ENCODE measurements around the gene PSMC6. TPM values are rescaled to one million over a fixed set of nuclear protein-coding genes. Genes with fewer than 3 reads are reported as not detected.

The PSMC6 gene
- total RNA-seq, 4 donors from 2014 or later, result 44.7 to 81.8 (median 68.3) TPM

- H3K36me3 ChIP-seq, result no peaks in the 10 kb centered on the region
- DNase-seq (ENCODE audit: low spot score in 2 of 2), result no peak
- no peak overlapping the region for H3K4me3 ChIP-seq
- WGBS, 2 donors, result 66 to 75% methylated on average over 5 of the region's 5 CpGs
- no peak overlapping the region for H3K27ac ChIP-seq
- H3K27me3 ChIP-seq, result no peaks in the 10 kb centered on the region
- no peaks in the 10 kb centered on the region for H3K9me3 ChIP-seq
- TF ChIP-seq CTCF (IDR thresholded peaks at IDR 0.05), result no peak
- peaks cover 0 to 36% (median 14%) of the 10 kb centered on the region in 4 donors for H3K4me1 ChIP-seq
These were observed 14.6 kb upstream of the PSMC6 start for GRCh38 chr14:52692248-52692962.

GRCh38 chr14:52693036-52693435 lies 14.0 kb upstream of the PSMC6 start:
- peaks cover 0 to 36% (median 14%) of the 10 kb centered on the region in 4 donors for H3K4me1 ChIP-seq
- H3K27me3 ChIP-seq, result no peaks in the 10 kb centered on the region
- WGBS, 2 donors, result 75% methylated on average over 3 of the region's 3 CpGs
- TF ChIP-seq POLR2A (IDR thresholded peaks at IDR 0.05) (no peak), CTCF (IDR thresholded peaks at IDR 0.05) (no peak), EP300 (IDR thresholded peaks at IDR 0.05) (no peak)
- no peak overlapping the region for H3K27ac ChIP-seq
- DNase-seq (ENCODE audit: low spot score in 2 of 2), result no peak
- no peaks in the 10 kb centered on the region for H3K9me3 ChIP-seq
- no peaks in the 10 kb centered on the region for H3K36me3 ChIP-seq
- no peak overlapping the region for H3K4me3 ChIP-seq

GRCh38 chr14:52693532-52693931 lies 13.5 kb upstream of the PSMC6 start:
- no peaks in the 10 kb centered on the region for H3K27me3 ChIP-seq
- no peak overlapping the region for H3K4me3 ChIP-seq
- H3K36me3 ChIP-seq, result no peaks in the 10 kb centered on the region
- TF ChIP-seq POLR2A (IDR thresholded peaks at IDR 0.05), result no peak
- no peak for TF ChIP-seq EP300 (IDR thresholded peaks at IDR 0.05)
- no peak for TF ChIP-seq CTCF (IDR thresholded peaks at IDR 0.05)
- peaks cover 0 to 36% (median 14%) of the 10 kb centered on the region in 4 donors for H3K4me1 ChIP-seq
- H3K9me3 ChIP-seq, result no peaks in the 10 kb centered on the region
- 92 to 96% methylated on average over 7 of the region's 7 CpGs for WGBS, 2 donors
- no peak for DNase-seq (ENCODE audit: low spot score in 2 of 2)
- H3K27ac ChIP-seq, result no peak overlapping the region

- Histone ChIP-seq H3K27me3 (no peaks in the 10 kb centered on the region), H3K9me3 (no peaks in the 10 kb centered on the region), H3K4me1 (peaks cover 0 to 36% (median 14%) of the 10 kb centered on the region in 4 donors), H3K27ac (peak overlapping the region; percentile 87 to 98 (median 96)), H3K4me3 (peak overlapping the region; percentile 58 to 93 (median 72)), H3K36me3 (no peaks in the 10 kb centered on the region)
- WGBS, 2 donors, result 1% methylated on average over 26 to 46 of the region's 46 CpGs
- no peak for TF ChIP-seq CTCF (IDR thresholded peaks at IDR 0.05)
- TF ChIP-seq EP300 (IDR thresholded peaks at IDR 0.05), result no peak
- no peak for TF ChIP-seq POLR2A (IDR thresholded peaks at IDR 0.05)
- no peak for DNase-seq (ENCODE audit: low spot score in 2 of 2)
These were observed 12.1 kb upstream of the PSMC6 start for GRCh38 chr14:52694761-52695480.

GRCh38 chr14:52695481-52696091 lies 11.4 kb upstream of the PSMC6 start, which contains the start of gene ERO1A:
TSS of gene ERO1A (minus strand) at chr14:52695558. CDS start at chr14:52695481, 77 bp downstream.
- H3K4me3 ChIP-seq, result peak within 1 kb of the TSS; percentile 64 to 93 (median 72)
- 0 to 1% methylated on average over 18 to 66 of the region's 78 CpGs for WGBS, 2 donors
- peak; percentile 49 to 63 for TF ChIP-seq POLR2A (IDR thresholded peaks at IDR 0.05)
- peak in 2 of 5 experiments; percentile 17 for TF ChIP-seq CTCF (IDR thresholded peaks at IDR 0.05)
- TF ChIP-seq EP300 (IDR thresholded peaks at IDR 0.05), result peak in 1 of 2 donors; percentile 34
- peak; percentile 53 to 76 for DNase-seq (ENCODE audit: low spot score in 2 of 2)
- no peaks in the 10 kb centered on the region for H3K27me3 ChIP-seq
- H3K36me3 ChIP-seq, result no peaks in the 10 kb centered on the region
- peaks cover 0 to 36% (median 14%) of the 10 kb centered on the region in 4 donors for H3K4me1 ChIP-seq
- peak within 1 kb of the TSS; percentile 87 to 98 (median 96) for H3K27ac ChIP-seq
- H3K9me3 ChIP-seq, result no peaks in the 10 kb centered on the region

Measured in tibial nerve (tissue), 4 donors.